Mesothelial cell of epicardium (in vitro differentiated cells): ENCODE results near the gene RBP7. TPM values are rescaled to one million over a fixed set of nuclear protein-coding genes. Genes with fewer than 3 reads are reported as not detected.

ENCODE experiments used
- DNase-seq, 2 experiments: peaks; one replicate each; pipeline ENCODE4 v3.0.0; 2021; ENCODE audit warnings: low spot score in 2 of 2; ENCODE audit not compliant: unreplicated experiment in 2 of 2
- H3K27ac Mint-ChIP-seq: 2 replicates; pipeline ENCODE4 v1.8.0; 2021; ENCODE audit warnings: mixed read lengths
- H3K27me3 Mint-ChIP-seq: 2 replicates; pipeline ENCODE4 v1.8.0; 2021; ENCODE audit warnings: low read depth, mixed read lengths
- H3K36me3 Mint-ChIP-seq: 2 replicates; pipeline ENCODE4 v1.8.0; 2021; ENCODE audit warnings: mixed read lengths
- H3K4me1 Mint-ChIP-seq: 2 replicates; pipeline ENCODE4 v1.8.0; 2021; ENCODE audit warnings: mixed read lengths
- H3K4me3 Mint-ChIP-seq: 2 replicates; pipeline ENCODE4 v1.8.0; 2021; ENCODE audit warnings: mild to moderate bottlenecking, moderate library complexity, mixed read lengths
- H3K9me3 Mint-ChIP-seq: 2 replicates; pipeline ENCODE4 v1.8.0; 2021; ENCODE audit warnings: mixed read lengths
- total RNA-seq: library from RNA; stranded (reverse); gene quantifications from 3 replicates; pipeline ENCODE4 v1.2.1, GENCODE V29; 2021
- TF ChIP-seq, protein P1 (sequence below): fragments of 200-600 bp; sonication (generic); IDR thresholded peaks from one replicate; pipeline ENCODE4 v1.5.0; 2021; ENCODE audit warnings: antibody characterized with exemption; ENCODE audit not compliant: unreplicated experiment

The RBP7 gene
- total RNA-seq, 1 donor from 2014 or later: 2.3 TPM

DNA sequence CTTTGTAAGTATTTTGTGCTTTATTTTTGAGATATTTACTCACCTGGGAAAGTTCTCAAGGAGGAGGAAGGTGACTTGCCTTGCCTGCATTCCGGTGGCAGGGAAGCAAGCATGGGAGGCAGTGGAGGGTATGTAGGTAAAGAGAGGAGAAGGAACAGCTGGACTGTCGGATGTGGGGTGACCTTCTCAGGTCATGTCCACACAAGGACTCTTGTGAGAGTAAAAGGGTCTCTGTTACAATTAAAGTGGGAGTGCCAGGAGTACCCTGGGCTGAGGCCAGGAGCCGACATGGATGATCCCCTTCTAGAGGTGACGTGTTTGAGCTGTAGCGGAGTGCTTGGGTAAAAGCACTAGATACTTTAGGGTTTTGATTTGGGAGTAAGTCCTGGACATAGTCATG is 60.8 kb downstream of the RBP7 start:
- Mint-ChIP-seq H3K27me3 (no peaks in the 10 kb centered on the region), H3K4me1 (peaks cover 8% of the 10 kb centered on the region), H3K27ac (peak overlapping the region; percentile 57), H3K9me3 (no peaks in the 10 kb centered on the region), H3K4me3 (no peak overlapping the region), H3K36me3 (no peaks in the 10 kb centered on the region)
- DNase-seq: no peak
- TF ChIP-seq, protein P1, sequence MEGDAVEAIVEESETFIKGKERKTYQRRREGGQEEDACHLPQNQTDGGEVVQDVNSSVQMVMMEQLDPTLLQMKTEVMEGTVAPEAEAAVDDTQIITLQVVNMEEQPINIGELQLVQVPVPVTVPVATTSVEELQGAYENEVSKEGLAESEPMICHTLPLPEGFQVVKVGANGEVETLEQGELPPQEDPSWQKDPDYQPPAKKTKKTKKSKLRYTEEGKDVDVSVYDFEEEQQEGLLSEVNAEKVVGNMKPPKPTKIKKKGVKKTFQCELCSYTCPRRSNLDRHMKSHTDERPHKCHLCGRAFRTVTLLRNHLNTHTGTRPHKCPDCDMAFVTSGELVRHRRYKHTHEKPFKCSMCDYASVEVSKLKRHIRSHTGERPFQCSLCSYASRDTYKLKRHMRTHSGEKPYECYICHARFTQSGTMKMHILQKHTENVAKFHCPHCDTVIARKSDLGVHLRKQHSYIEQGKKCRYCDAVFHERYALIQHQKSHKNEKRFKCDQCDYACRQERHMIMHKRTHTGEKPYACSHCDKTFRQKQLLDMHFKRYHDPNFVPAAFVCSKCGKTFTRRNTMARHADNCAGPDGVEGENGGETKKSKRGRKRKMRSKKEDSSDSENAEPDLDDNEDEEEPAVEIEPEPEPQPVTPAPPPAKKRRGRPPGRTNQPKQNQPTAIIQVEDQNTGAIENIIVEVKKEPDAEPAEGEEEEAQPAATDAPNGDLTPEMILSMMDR: no peak

DNA sequence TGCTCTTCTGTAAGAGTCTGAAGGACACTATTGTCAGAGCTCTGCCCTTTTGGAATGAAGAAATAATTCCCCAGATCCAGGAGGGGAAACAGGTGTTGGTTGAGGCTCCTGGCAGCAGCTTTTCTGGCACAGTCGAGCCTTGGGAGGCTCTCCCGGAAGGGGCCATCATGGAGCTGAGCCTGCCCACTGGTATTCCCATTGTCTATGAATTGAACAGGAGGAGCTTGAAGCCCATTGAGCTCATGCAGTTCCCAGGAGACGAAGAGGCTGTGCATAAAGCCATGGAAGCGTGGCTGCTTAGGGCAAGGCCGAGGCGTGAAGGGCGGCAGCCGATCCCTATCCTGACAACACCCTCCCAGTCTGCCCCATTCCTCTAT is 62.3 kb downstream of the RBP7 start:
- Mint-ChIP-seq H3K27ac (no peak overlapping the region), H3K27me3 (no peaks in the 10 kb centered on the region), H3K36me3 (no peaks in the 10 kb centered on the region), H3K4me1 (peaks cover 15% of the 10 kb centered on the region), H3K4me3 (no peak overlapping the region), H3K9me3 (no peaks in the 10 kb centered on the region)
- no peak for DNase-seq
- TF ChIP-seq, protein P1: no peak

DNA sequence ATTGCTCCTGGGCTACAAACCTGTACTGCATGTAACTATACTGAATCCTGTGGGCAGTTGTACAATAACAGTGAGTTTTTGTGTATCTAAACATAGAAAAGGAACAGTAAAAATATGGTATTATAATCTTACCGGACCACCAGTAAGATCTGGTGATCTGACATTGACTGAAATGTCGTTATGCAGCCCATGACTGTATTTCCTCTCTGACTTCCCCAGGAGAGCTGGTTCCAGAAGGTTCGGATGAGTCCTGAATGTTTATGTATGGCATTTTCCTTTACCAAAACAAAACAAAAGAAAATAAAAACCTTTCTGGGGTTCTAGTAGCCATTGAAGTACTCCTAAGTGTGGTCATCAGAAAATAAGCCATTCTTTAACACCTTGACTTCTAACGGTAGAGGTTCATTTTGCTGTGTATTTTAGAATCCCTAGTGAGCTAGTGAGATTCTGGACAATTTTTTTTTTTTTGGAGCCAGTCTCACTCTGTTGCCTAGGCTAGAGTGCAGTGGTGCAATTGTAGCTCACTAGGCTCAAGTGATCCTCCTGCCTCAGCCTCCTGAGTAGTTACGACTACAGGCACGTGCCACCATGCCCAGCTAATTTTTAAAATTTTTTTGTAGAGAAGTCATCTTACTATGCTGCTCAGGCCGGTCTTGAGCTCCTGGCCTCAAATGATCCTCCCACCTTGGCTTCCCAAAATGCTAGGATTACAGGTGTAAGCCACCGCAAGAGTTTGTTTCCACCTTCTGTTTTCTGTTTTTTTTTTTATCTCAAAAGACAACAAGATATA is 63.5 kb downstream of the RBP7 start:
- H3K36me3 Mint-ChIP-seq: no peaks in the 10 kb centered on the region
- H3K27ac Mint-ChIP-seq: no peak overlapping the region
- TF ChIP-seq, protein P1: no peak
- no peaks in the 10 kb centered on the region for H3K27me3 Mint-ChIP-seq
- peaks cover 17% of the 10 kb centered on the region for H3K4me1 Mint-ChIP-seq
- no peak for DNase-seq
- H3K4me3 Mint-ChIP-seq: no peak overlapping the region
- no peaks in the 10 kb centered on the region for H3K9me3 Mint-ChIP-seq

DNA sequence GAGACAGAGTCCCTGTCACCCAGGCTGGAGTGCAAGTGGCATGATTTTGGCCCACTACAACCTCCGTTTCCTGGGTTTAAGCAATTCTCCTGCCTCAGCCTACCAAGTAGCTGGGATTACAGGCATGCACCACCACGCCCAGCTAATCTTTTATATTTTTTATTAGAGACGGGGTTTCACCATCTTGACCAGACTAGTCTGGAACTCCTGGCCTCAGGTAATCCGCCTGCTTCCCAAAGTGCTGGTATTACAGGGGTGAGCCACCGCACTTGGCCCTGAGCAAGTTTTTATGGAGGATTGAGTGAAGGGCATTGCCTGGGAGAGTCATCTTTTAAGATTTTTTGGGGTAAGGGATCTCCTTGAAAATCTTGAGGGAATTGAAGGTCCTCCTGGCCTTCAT is 64.2 kb downstream of the RBP7 start:
- no peaks in the 10 kb centered on the region for H3K27me3 Mint-ChIP-seq
- H3K36me3 Mint-ChIP-seq: no peaks in the 10 kb centered on the region
- TF ChIP-seq, protein P1: no peak

DNA sequence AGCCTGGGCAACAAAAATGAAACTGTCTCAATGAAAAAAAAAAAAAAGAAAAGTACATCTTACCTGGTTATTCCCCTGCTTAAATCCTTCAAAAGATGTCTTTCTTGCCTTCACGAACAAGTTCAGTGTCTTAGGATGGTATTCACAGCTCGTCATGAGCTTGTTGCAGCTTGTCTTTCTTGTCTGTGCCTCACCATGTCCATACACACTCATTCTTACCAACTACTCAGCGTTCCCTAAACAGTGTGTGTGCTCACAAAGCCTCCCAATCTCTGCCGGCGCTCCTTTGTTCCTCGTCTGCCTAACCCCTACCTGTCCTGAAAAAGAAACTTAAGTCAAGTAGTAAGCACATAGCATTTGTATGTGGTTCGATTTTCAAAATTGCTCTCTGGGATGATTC is 66.8 kb downstream of the RBP7 start:
- Mint-ChIP-seq H3K36me3 (peaks cover under 1% of the 10 kb centered on the region), H3K9me3 (no peaks in the 10 kb centered on the region), H3K27me3 (no peaks in the 10 kb centered on the region), H3K27ac (peak overlapping the region; percentile 84), H3K4me3 (no peak overlapping the region), H3K4me1 (peaks cover 23% of the 10 kb centered on the region)
- DNase-seq: no peak
- TF ChIP-seq, protein P1: no peak

More for the DNA sequence above, 64.2 kb downstream of the RBP7 start:
- H3K27ac Mint-ChIP-seq: no peak overlapping the region
- H3K9me3 Mint-ChIP-seq: no peaks in the 10 kb centered on the region
- no peak overlapping the region for H3K4me3 Mint-ChIP-seq
- H3K4me1 Mint-ChIP-seq: peaks cover 17% of the 10 kb centered on the region
- DNase-seq: no peak
